Pancreas (tissue), 10 donors: ENCODE data around the gene NT5DC1. TPM values are rescaled to one million over a fixed set of nuclear protein-coding genes. Genes with fewer than 3 reads are reported as not detected.

Experiments used
- ATAC-seq, 4 donors: fragments of 200-7000 bp; cut with Tn5 transposase; one replicate each; pipeline versions ENCODE4 v1.8.0 to v1.9.1; 2020; ENCODE audit warnings: mild to moderate bottlenecking in 4 of 4, moderate library complexity in 4 of 4
- DNase-seq, 6 donors: peaks; one replicate each; pipeline ENCODE4 v3.0.0-alpha.2; 2020
- FAIRE-seq: peaks from 2 replicates; lab custom pipeline; 2012; peaks lifted over from hg19 to GRCh38; lab: Jason Lieb, UNC
- H3K27ac ChIP-seq, 4 donors: fragments of 200-600 bp; sonication (generic); 1 replicate in 3 of 4; 2 replicates in 1 of 4; pipeline versions ENCODE4 v1.5.0 to v1.8.0; 2020
- H3K27me3 ChIP-seq, 4 donors: fragments of 200-600 bp; one replicate each; pipeline ENCODE4 v1.8.0; 2021
- H3K36me3 ChIP-seq, 3 donors: fragments of 200-600 bp; sonication (generic) in 1 of 3; one replicate each; pipeline versions ENCODE4 v1.5.0 to v1.8.0; 2020 to 2021
- H3K4me1 ChIP-seq, 3 donors: fragments of 200-600 bp; one replicate each; pipeline ENCODE4 v1.8.0; 2021
- H3K4me3 ChIP-seq, 4 donors: fragments of 200-600 bp; sonication (generic) in 2 of 4; one replicate each; pipeline versions ENCODE4 v1.5.0 to v1.8.0; 2020 to 2021
- H3K9me3 ChIP-seq, 4 donors: fragments of 200-600 bp; one replicate each; pipeline ENCODE4 v1.8.0; 2021
- WGBS, 2 donors: extraction: QIAGEN DNeasy Blood & Tissue Kit; methylation state at CpG; one replicate each; pipeline ENCODE4 v1.1.7; 2013; 5-methylcytosine and 5-hydroxymethylcytosine counted together
- intact Hi-C, 3 donors: fragments of 100-400 bp; cut with DNase I; formaldehyde crosslinking; loops; one replicate each; pipeline versions ENCODE4 v1.11.1 to v1.14.2; 2022
- polyA plus RNA-seq, 2 donors: library from polyadenylated mRNA; stranded (reverse); fragments of 200-250 nt; gene quantifications; one replicate each; pipeline ENCODE4 v1.2.3, GENCODE V29; 2013
- total RNA-seq, 6 donors: library from RNA; stranded (reverse); fragmentation: NEBNext Ultra II Directional in 4 of 6; extraction: Animal tissue kit (Norgen Biotek cat#: 25700) in 4 of 6; gene quantifications; one replicate each; pipeline versions ENCODE4 v1.2.1 to v1.2.4, GENCODE V29; 2021 to 2023
- TF ChIP-seq, protein P1 (sequence below), 4 donors: fragments of 200-600 bp; sonication (generic) in 3 of 4; IDR thresholded peaks; one replicate each; pipeline versions ENCODE4 v1.5.0 to v1.8.0; 2021; ENCODE audit warnings: antibody characterized with exemption in 4 of 4
- donor health status: healthy with polysubstance abuse.
- donor health status: DM: no; HTN: no; CAD: no; lungs with moderate emphysema.
- donor health status: DM: no; HTN: no; CAD: no.
- donor health status: control.
- donor health status: control.
- donor health status: Bipolar disorder and iron deficiency.
- donor health status: DM: yes; HTN: yes; CAD: no.
- donor health status: DM: no; HTN: no; CAD: no.
- donor health status: DM: no; HTN: no; CAD: no.
- donor health status: DM: yes; HTN: yes; CAD: no.

Gene NT5DC1
- total and polyA plus RNA-seq, 8 donors = 4.4 to 28.3 (median 20.4) TPM

DNA sequence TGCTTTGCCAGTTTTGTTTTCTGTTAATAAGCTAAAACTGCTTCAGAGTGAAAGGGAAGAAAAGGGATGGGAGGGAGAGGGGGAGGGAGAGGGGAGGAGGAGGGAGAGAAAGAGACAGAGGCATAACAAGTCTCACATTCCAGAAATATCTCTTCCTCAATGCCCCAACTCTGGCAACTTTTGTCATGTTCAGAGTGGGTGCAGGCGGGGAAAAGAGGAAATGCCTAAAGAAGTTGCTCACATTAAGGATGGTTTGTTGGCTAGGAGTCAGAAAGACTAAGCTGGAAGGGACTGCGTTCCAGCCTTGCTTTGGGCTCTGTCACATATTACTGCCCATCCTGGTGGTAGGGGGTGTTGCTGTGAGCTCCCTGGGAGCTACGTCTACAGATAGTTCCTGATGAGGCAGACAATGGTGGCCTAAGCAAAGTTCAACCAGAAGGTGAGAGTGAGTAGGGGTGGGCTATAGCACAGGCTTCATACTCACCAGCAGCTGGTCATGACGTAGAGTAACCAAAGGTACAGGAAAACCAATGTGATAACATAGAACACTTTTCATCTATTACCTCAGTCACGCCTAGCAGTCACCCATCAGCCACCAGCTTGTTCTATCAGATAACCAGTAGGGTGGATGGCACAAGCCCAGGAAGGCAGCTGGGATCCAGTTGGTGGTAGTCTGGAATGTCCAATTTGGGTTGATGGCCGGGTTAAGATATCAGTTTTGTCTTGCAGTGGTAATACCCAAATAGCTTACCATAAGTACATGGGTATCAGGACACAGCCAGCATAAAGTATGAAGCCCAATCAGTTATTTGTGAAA, 151.1 kb downstream of the NT5DC1 start:
- peaks cover 20 to 50% (median 37%) of the 10 kb centered on the region in 3 donors for H3K4me1 ChIP-seq
- 68 to 70% methylated on average over 6 of the region's 6 CpGs for WGBS, 2 donors
- H3K36me3 ChIP-seq = no peaks in the 10 kb centered on the region
- no peaks in the 10 kb centered on the region for H3K27me3 ChIP-seq
- DNase-seq (no peak), ATAC-seq (no peak), FAIRE-seq (no peak)
- peak overlapping the region in 1 of 4 donors; percentile 98 for H3K4me3 ChIP-seq
- TF ChIP-seq, protein P1, sequence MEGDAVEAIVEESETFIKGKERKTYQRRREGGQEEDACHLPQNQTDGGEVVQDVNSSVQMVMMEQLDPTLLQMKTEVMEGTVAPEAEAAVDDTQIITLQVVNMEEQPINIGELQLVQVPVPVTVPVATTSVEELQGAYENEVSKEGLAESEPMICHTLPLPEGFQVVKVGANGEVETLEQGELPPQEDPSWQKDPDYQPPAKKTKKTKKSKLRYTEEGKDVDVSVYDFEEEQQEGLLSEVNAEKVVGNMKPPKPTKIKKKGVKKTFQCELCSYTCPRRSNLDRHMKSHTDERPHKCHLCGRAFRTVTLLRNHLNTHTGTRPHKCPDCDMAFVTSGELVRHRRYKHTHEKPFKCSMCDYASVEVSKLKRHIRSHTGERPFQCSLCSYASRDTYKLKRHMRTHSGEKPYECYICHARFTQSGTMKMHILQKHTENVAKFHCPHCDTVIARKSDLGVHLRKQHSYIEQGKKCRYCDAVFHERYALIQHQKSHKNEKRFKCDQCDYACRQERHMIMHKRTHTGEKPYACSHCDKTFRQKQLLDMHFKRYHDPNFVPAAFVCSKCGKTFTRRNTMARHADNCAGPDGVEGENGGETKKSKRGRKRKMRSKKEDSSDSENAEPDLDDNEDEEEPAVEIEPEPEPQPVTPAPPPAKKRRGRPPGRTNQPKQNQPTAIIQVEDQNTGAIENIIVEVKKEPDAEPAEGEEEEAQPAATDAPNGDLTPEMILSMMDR (IDR thresholded peaks at IDR 0.05) = no peak
- intact Hi-C loops = no loop called here
- no peak overlapping the region for H3K27ac ChIP-seq
- no peaks in the 10 kb centered on the region for H3K9me3 ChIP-seq

DNA sequence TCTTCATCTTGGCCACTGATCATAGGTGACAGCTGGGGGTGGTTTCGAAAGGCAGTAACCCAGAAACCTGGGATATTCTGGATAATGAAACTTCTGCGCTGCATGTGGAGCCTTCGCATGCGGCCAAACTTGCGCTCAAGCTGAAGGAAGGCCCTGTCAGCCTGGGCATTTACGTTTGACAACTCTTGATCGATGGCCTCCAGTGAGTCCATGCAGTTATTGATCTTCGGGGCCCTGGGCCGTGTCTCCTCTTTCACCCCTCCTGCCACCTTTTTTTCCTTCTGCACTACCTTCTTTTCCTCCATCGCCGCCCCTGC, 152.5 kb downstream of the NT5DC1 start:
- DNase-seq (no peak), ATAC-seq (peak; percentile 17 to 40 (median 22)), FAIRE-seq (no peak)
- Histone ChIP-seq H3K4me3 (peak overlapping the region; percentile 78 to 98 (median 93)), H3K9me3 (no peaks in the 10 kb centered on the region), H3K27ac (peak overlapping the region; percentile 70 to 91 (median 78)), H3K4me1 (peaks cover 8 to 45% (median 29%) of the 10 kb centered on the region in 3 donors), H3K27me3 (no peaks in the 10 kb centered on the region), H3K36me3 (no peaks in the 10 kb centered on the region)
- intact Hi-C loops = no loop called here
- TF ChIP-seq, protein P1 (IDR thresholded peaks at IDR 0.05) = no peak
- WGBS, 2 donors = 7% methylated on average over 11 of the region's 11 CpGs

DNA sequence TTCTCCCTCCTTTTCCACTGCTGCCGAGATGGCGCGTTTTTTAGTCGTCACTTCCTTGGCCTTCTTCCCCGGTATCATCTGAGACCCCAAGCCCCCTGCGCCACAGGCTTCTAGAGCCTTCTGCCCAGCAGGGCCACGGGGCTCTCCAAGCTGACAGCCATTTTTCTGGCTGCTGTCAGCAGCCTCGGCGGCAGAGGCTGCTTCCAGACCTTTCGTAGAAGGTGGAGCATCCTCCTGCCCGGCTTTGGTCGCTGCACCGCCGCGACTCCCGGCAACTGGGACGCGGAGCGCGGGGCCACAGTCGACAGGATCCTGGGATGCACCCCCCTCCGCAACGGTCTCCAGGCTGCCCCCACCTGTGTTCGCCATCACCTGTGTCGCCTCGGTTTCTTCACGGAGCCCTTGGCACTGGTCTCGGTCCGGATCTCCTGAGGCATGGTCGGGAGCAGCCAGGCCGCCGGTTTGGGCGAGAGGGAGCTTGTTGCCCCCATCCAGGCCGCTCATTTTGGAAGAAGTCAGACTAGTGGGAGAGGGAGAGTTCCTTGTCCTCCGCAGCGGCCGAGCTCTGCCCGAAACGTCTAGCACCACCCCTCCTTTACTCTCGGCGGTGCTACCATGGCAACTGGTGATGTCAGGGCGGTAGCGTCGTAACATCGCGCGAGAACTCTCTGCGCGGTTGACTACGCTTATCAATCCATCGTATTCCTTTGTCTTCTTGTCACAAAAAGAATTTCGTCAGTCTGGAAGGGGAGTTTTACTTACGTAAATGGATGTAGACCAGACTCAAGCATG, 153.0 kb downstream of the NT5DC1 start, which contains the start of gene TSPYL4:
Gene TSPYL4, minus strand, starts transcription at position 571 of the 792 bp plus-strand sequence. Its CDS starts 67 bp downstream, at position 504.
- intact Hi-C loops = no loop called here
- ATAC-seq (peak; percentile 97 to 99 (median 98)), DNase-seq (peak; percentile 89 to 94 (median 91)), FAIRE-seq (peak; percentile 17)
- H3K4me3 ChIP-seq = peak within 1 kb of the TSS; percentile 78 to 98 (median 93)
- H3K27ac ChIP-seq = peak within 1 kb of the TSS; percentile 70 to 91 (median 78)
- 0% methylated on average over 53 of the region's 53 CpGs for WGBS, 2 donors
- H3K36me3 ChIP-seq = no peaks in the 10 kb centered on the region
- peaks cover 8 to 45% (median 29%) of the 10 kb centered on the region in 3 donors for H3K4me1 ChIP-seq
- H3K9me3 ChIP-seq = no peaks in the 10 kb centered on the region
- TF ChIP-seq, protein P1 (IDR thresholded peaks at IDR 0.05) = no peak
- no peaks in the 10 kb centered on the region for H3K27me3 ChIP-seq

DNA sequence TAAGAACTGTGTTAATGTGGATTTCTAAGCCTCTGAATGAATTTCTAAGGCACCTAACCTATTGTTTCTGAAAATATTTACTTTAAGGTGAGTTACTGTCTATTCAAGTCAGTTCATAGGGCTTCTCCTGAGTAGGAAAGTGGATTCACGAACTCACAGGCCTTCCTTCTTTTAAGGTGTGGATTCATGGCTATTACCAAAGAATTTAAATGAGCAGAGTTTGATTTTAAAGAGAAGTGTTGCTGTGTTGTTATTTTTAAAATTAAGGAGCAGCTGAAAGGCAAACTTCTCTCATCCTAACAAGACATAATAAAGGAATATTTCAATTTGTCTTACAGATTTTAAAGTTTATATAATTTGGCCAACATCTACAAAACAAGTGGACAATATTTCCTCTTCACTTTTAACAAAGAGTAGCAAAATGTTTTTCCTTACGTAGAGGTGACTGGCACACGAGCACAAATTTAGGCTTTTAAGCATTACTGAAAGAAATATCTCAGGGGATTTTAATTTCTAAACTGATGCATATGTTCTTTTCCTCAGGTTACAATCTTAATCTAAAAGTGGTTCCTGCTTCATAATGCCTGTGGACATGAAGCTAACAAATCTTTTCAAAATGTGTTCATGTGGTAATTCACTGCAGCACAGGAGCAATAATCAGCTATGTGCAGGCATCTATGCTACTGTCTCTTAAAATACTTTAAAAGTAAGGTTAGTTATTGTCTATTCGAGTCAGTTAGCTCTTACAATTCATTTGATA, 153.8 kb downstream of the NT5DC1 start:
- TF ChIP-seq, protein P1 (IDR thresholded peaks at IDR 0.05) = no peak
- DNase-seq = no peak
- Histone ChIP-seq H3K27ac (peak overlapping the region; percentile 70 to 91 (median 78)), H3K27me3 (no peaks in the 10 kb centered on the region), H3K36me3 (no peaks in the 10 kb centered on the region), H3K9me3 (no peaks in the 10 kb centered on the region), H3K4me1 (peaks cover 8 to 40% (median 29%) of the 10 kb centered on the region in 3 donors), H3K4me3 (peak overlapping the region; percentile 78 to 98 (median 93))
- intact Hi-C loops = no loop called here
- FAIRE-seq = no peak
- peak in 2 of 4 donors; percentile 2 to 5 for ATAC-seq
- whole genome bisulfite sequencing, 2 donors = 13 to 17% methylated on average over 4 of the region's 4 CpGs
